Central memory CD4-positive, alpha-beta T cell (primary cell): Measurements from ENCODE around the gene FZD1.

Source experiments
- DNase-seq: peaks from one replicate; pipeline ENCODE4 v3.0.0; 2022
- total RNA-seq, 3 experiments: gene quantifications; one replicate each; lab custom pipeline; 2026; lab: John Stamatoyannopoulos, UW

FZD1 gene
- 0 to 0.33 (median 0.32) reads per million in 3 experiments for total RNA-seq

- no peak for DNase-seq
Observed at GRCh38 chr7:91264046-91264923, at the start of gene FZD1. Gene FZD1, plus strand, starts transcription at chr7:91264433. Its CDS starts 448 bp downstream, at chr7:91264881.

DNA sequence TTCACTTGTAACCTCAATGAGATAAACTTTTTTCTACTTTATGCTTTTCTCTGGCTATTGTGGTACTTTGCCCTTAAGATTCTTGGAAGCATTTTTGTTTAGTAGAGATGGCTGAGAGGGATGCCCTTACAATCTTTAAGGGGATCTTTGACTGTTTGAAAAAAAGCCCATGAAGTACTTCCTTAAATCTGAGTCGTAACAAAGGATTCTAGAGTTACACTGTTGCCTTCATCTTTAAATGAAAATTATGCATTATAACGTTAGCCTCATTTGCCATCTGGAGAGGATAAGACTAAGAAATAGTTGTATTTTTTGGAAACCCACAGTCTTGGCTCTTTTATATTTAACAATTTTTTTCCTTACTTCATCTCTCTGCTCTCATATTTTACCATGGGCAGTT is 37.8 kb upstream of the FZD1 start:
- DNase-seq: no peak

GRCh38 chr7:91228327-91228726 is 35.9 kb upstream of the FZD1 start:
- DNase-seq: no peak

DNA sequence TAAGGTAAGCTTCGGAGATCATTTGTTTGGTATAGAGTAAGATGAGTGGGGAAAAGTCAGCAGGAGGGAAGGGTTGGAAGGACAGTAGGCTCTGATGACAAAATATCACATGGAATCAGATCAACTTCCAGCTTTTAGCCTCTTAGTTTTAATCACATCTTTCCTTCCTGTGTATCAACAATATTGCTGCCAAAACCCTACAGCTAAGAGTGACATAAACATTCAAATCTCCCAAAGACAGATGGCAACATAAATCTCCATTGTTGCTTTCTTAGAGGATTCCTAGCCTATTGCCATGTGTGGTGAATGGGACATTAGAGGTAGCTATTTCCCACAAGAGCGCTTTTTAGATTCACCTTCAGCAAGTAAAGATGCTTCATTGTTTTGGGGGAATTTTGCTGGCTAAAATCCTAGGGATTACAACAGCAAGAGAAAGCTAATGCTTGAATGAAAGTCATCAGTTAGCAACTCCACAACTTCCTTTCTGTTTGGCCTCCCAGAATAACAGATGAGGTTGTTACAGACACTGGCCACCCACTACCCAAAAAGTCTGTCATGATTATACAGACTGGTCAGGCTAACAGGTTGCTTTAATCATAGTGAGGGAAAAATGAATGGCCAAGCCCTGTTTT is 35.2 kb upstream of the FZD1 start:
- no peak for DNase-seq

DNA sequence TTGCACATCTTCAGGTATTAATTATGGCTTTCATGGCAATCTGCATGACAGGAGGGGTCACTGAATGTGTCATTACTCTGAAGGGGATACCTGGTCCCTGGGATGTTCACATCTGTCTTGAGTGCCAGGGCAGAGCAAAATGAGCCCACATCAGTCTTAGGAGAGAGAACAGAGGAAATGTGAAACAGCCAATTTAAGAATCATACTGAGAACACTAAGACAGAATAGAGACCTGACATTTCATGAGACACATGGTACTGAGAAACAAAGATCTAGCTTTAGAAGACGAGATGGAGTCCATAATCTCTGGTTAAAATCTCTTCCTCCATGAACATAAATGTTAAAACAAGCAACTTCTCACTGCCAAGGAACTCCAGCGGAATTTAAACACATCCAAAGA is 34.1 kb upstream of the FZD1 start:
- DNase-seq: no peak

- DNase-seq: no peak
Observed at GRCh38 chr7:91230503-91230902, 33.7 kb upstream of the FZD1 start.

GRCh38 chr7:91233212-91233611 is 31.0 kb upstream of the FZD1 start:
- no peak for DNase-seq

- DNase-seq: no peak
Observed at GRCh38 chr7:91235211-91235832, 28.9 kb upstream of the FZD1 start.

- DNase-seq: no peak
Observed at GRCh38 chr7:91239171-91239604, 25.0 kb upstream of the FZD1 start.

- DNase-seq: no peak
Observed at GRCh38 chr7:91239772-91240171, 24.5 kb upstream of the FZD1 start.

GRCh38 chr7:91240376-91240941 is 23.8 kb upstream of the FZD1 start:
- DNase-seq: no peak

DNA sequence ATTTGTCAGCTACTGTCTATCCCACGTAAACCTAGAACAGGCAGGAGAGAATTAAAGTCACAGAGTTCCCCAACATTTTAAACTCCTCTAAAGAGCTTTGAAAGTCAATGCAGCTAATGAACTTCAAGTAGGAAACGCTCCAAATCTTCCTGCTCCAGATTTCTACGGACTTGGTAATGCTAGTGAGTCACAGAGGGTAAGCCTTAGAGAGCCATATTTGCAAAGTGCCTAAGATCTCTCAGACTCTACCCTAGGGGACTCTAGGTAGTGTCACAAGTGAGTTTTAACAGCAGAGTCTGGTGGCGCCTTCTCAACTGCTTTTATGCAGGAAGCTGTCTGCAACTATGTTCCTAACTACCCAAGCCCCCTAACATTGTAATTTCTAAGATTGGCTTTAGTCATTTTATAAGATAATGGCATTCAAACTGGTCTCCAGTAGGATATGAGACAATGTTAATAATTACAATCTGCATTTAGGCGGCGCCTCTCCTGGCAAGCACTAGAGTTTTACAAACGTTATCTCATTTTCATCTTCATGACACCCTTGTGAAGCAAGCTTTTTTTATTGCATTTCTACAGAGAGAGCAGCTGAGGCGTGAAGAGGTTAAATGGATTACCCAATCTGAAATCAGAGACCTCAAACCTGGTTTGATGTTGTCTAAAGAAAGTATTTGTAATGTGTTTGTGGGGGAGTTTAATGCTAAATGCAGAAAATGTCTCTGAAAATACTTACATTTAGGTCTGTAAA is 22.0 kb upstream of the FZD1 start:
- no peak for DNase-seq

GRCh38 chr7:91243591-91244301 is 20.5 kb upstream of the FZD1 start:
- DNase-seq: no peak

GRCh38 chr7:91247500-91247899 is 16.7 kb upstream of the FZD1 start:
- DNase-seq: no peak

GRCh38 chr7:91248996-91249395 is 15.2 kb upstream of the FZD1 start:
- DNase-seq: no peak

GRCh38 chr7:91249506-91250233 is 14.6 kb upstream of the FZD1 start:
- no peak for DNase-seq

GRCh38 chr7:91250706-91251105 is 13.5 kb upstream of the FZD1 start:
- DNase-seq: no peak

DNA sequence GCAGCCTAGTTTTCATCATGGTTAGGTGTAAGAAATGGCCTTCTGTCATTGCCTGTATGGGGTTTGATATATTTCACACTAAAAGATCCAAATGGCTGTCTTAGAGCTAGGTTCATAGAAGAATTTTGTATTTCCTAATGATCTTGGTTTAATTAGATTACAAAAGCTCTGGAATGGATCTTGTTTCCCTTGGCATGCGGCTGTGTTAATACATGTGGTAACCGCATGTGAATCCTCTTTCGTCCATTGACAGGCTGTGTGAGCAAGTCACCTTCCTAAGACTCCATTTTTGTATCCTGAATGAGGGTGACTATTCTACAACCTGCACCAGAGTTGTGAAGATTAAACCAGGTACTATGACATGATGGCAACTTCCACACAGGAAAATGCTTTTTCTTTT is 12.4 kb upstream of the FZD1 start:
- DNase-seq: no peak

DNA sequence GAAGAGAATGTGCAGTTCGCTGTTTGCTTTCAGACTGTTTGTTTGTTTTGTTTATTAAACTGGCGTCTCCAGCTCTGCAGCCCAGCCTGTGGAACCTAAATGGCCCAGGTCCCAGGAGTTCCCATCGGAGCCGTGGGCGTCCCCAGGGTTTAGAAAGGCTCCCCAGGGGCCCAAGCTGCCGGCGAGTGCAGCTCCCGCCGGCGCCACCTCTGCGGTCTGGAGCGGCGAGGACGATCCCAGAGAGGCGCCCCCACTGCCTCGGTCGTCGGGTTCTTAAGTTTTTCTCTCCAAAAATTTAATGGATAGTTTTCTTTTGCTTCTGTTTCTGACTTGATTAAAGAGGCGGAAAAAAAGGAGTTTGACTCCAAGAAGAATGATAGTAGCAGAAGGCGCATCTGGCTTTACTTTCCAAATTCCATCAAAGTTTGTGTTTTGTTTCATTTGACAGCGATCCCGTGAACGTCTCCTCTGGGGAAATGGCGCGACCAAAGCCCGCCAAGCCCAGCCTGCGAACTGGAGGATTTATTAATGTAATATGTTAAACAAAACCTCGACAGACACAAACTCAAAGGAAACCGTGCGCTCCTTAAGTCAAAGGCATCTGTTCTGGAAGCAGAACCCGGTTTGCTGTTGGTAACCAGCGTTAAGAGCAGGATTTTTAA is 718 bp upstream of the FZD1 start:
- DNase-seq: no peak

GRCh38 chr7:91264924-91265681 is 870 bp downstream of the FZD1 start:
- DNase-seq: no peak
